Body of pancreas (tissue), 4 donors: Measurements from ENCODE around the gene NLRP7.

Experiments used
- POLR2A ChIP-seq, 3 donors: fragments of 450-650 bp; IDR thresholded peaks; one replicate each; pipeline ENCODE4 v1.6.1; 2016; ENCODE audit warnings: antibody characterized with exemption in 3 of 3, mild to moderate bottlenecking in 2 of 3
- TF ChIP-seq, protein P1 (sequence below), 7 experiments: fragments of 450-650 bp in 4 of 7; fragments of 200-600 bp in 3 of 7; sonication (generic) in 3 of 7; IDR thresholded peaks; one replicate each; pipeline ENCODE4 v1.5.1; 2016 to 2019; ENCODE audit warnings: antibody characterized with exemption in 7 of 7

DNA sequence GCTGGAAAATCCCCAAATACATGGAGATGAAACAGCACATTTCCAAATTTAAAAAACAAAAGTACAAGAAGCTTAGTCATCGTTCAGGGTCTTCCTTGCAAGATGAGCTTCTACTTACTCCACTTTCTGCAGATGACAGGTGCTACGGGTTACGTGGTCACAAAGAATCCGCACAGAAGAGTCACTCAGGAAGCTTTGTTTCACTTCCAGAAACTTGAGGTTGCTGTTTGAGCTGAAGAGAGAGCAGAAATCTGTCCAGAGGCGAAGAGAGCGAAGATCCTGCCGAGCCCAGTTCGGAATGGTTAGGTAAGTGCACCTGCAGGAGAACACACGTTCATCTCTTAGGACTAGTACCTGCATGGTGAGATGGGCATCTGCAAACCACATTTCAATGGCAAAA, 9.4 kb downstream of the NLRP7 start:
- TF ChIP-seq, protein P1, sequence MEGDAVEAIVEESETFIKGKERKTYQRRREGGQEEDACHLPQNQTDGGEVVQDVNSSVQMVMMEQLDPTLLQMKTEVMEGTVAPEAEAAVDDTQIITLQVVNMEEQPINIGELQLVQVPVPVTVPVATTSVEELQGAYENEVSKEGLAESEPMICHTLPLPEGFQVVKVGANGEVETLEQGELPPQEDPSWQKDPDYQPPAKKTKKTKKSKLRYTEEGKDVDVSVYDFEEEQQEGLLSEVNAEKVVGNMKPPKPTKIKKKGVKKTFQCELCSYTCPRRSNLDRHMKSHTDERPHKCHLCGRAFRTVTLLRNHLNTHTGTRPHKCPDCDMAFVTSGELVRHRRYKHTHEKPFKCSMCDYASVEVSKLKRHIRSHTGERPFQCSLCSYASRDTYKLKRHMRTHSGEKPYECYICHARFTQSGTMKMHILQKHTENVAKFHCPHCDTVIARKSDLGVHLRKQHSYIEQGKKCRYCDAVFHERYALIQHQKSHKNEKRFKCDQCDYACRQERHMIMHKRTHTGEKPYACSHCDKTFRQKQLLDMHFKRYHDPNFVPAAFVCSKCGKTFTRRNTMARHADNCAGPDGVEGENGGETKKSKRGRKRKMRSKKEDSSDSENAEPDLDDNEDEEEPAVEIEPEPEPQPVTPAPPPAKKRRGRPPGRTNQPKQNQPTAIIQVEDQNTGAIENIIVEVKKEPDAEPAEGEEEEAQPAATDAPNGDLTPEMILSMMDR (IDR thresholded peaks at IDR 0.05) = no peak
- no peak for TF ChIP-seq POLR2A (IDR thresholded peaks at IDR 0.05)
